Panc1 (cell line): Measurements from ENCODE around the gene WNK2. TPM values are rescaled to one million over a fixed set of nuclear protein-coding genes. Genes with fewer than 3 reads are reported as not detected.

Experiments
- ATAC-seq: fragments of 200-7000 bp; cut with Tn5 transposase; 2 replicates; pipeline ENCODE4 v1.9.1; 2020; ENCODE audit warnings: mild to moderate bottlenecking, moderate library complexity
- BruUV-seq: library from RNA; stranded (reverse); fragments of 400-500 nt; replicated peaks from 2 replicates; lab custom pipeline; 2021; lab: Mats Ljungman, UMichigan
- CTCF ChIA-PET: fragments of 300-600 bp; sonication (Branson Sonifier 250); formaldehyde crosslinking; loops from one replicate; lab custom pipeline; 2022; ENCODE audit warnings: antibody characterized with exemption; lab: Charles Lee
- POLR2A ChIA-PET: fragments of 300-600 bp; sonication (Branson Sonifier 250); formaldehyde crosslinking; loops from one replicate; lab custom pipeline; 2022; ENCODE audit warnings: antibody characterized with exemption; lab: Charles Lee
- DNase-seq: peaks from one replicate; pipeline ENCODE4 v3.0.0-alpha.2; 2010; ENCODE audit warnings: low read depth, low spot score
- H3K27ac ChIP-seq: 2 replicates; pipeline ENCODE4 v1.5.1; 2011; ENCODE audit warnings: mild to moderate bottlenecking, low read length, inconsistent platforms
- H3K27me3 ChIP-seq: fragments of 200-500 bp; sonication (Bioruptor generic); 2 replicates; pipeline ENCODE4 v1.6.0; 2014; ENCODE audit warnings: low read length, inconsistent platforms; ENCODE audit not compliant: control insufficient read depth, insufficient read depth
- H3K36me3 ChIP-seq: fragments of 200-500 bp; sonication (Bioruptor generic); 2 replicates; pipeline ENCODE4 v1.5.1; 2014; ENCODE audit warnings: inconsistent platforms, mild to moderate bottlenecking, low read length, moderate library complexity; ENCODE audit not compliant: control insufficient read depth, insufficient read depth
- H3K4me1 ChIP-seq: 2 replicates; pipeline ENCODE4 v1.5.1; 2011; ENCODE audit warnings: inconsistent platforms, mild to moderate bottlenecking, low read length, moderate library complexity; ENCODE audit not compliant: control insufficient read depth, insufficient read depth
- H3K4me3 ChIP-seq, 2 experiments: 2 replicates each; pipeline ENCODE4 v1.5.1; 2011 to 2012; ENCODE audit warnings: low read depth in 2 of 2, low read length in 2 of 2, mild to moderate bottlenecking in 2 of 2, inconsistent platforms in 1 of 2, moderate library complexity in 1 of 2
- H3K9me3 ChIP-seq: fragments of 200-500 bp; sonication (Bioruptor generic); 2 replicates; pipeline ENCODE4 v1.5.1; 2014; ENCODE audit warnings: low read depth, mild to moderate bottlenecking, inconsistent platforms, low read length, moderate library complexity; ENCODE audit not compliant: control insufficient read depth, insufficient read depth
- POLR2AphosphoS5 ChIP-seq: IDR thresholded peaks from 2 replicates; pipeline ENCODE4 v1.6.1; 2012; ENCODE audit warnings: mild to moderate bottlenecking, low read depth, low read length, moderate library complexity
- REST ChIP-seq, 2 experiments: IDR thresholded peaks; 2 replicates each; pipeline ENCODE4 v1.6.1; 2011 to 2012; ENCODE audit warnings: low read depth in 2 of 2, control low read depth in 1 of 2, low read length in 1 of 2, mild to moderate bottlenecking in 1 of 2, moderate library complexity in 1 of 2; ENCODE audit not compliant: insufficient read depth in 1 of 2
- SIN3A ChIP-seq: IDR thresholded peaks from 2 replicates; pipeline ENCODE4 v1.6.1; 2012; ENCODE audit warnings: low read depth, mild to moderate bottlenecking, low read length, moderate library complexity, borderline replicate concordance; ENCODE audit not compliant: insufficient read depth
- TCF7L2 ChIP-seq: IDR thresholded peaks from 2 replicates; pipeline ENCODE4 v1.6.1; 2011; ENCODE audit warnings: mild to moderate bottlenecking, low read depth, low read length, inconsistent platforms
- in situ Hi-C: cut with HindIII; loops from 2 replicates; pipeline ENCODE4 v1.10.0; 2016; ENCODE audit warnings: low sequenced_read_pairs, low pct_unique_long_range_greater_than_20kb
- intact Hi-C: fragments of 100-400 bp; cut with micrococcal nuclease; formaldehyde crosslinking; loops from one replicate; pipeline ENCODE4 v1.10.0; 2022; ENCODE audit not compliant: unreplicated experiment
- total RNA-seq: library from RNA; stranded (reverse); gene quantifications from one replicate; pipeline ENCODE4 v1.2.1, GENCODE V29; 2021; ENCODE audit not compliant: unreplicated experiment
- TF ChIP-seq, protein P1 (sequence below): fragments of 450-650 bp; IDR thresholded peaks from 2 replicates; pipeline ENCODE4 v1.5.1; 2017; ENCODE audit warnings: mild to moderate bottlenecking

The WNK2 gene
- total RNA-seq, 1 experiment from 2014 or later: 13.7 TPM

DNA sequence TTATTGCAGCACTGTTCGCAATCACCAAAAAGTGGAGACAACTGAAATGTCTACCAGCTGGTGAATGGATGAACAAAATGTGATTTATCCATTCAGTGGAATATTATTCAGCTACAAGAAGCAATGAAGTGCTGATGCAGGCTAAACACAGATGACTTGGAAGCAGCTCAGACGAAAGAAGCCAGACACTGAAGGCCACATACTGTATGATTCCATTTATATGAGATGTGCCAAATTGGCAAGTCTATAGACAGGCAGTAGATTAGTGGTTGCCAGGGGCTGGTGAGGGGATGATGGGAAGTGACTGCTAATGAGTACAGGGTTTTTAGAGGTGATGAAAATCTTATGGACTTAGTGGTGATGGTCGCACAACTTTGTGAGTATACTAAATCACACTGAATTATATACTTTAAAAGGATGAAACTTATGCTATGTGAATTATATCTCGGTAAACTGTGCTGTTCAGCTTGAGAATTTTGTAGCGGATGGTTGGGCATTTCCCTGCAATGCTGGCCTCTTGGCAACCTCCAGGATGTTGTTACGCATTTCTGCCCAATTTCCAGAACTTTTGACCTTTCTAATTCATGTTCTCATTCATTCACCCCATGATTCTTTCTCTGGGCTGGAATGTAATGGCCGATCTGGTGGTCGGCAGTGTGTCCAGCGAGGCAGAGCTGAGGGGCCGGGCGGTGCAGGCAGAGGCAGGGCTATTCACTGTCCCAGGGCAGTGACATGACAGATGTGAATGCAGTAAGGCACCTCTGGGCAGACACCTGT, 22.0 kb upstream of the WNK2 start:
- intact Hi-C loops: loop anchor here (2.0 to 10.0 kb wide), 2 partner anchors 143 to 403 kb away; no protein-coding TSS in a partner anchor
- ATAC-seq (no peak), DNase-seq (no peak)
- Histone ChIP-seq H3K4me3 (no peak overlapping the region), H3K9me3 (no peaks in the 10 kb centered on the region), H3K27ac (no peak overlapping the region), H3K27me3 (no peaks in the 10 kb centered on the region), H3K4me1 (no peaks in the 10 kb centered on the region), H3K36me3 (no peaks in the 10 kb centered on the region)
- CTCF ChIA-PET: no interaction called here
- in situ Hi-C loops: no loop called here
- TF ChIP-seq, protein P1, sequence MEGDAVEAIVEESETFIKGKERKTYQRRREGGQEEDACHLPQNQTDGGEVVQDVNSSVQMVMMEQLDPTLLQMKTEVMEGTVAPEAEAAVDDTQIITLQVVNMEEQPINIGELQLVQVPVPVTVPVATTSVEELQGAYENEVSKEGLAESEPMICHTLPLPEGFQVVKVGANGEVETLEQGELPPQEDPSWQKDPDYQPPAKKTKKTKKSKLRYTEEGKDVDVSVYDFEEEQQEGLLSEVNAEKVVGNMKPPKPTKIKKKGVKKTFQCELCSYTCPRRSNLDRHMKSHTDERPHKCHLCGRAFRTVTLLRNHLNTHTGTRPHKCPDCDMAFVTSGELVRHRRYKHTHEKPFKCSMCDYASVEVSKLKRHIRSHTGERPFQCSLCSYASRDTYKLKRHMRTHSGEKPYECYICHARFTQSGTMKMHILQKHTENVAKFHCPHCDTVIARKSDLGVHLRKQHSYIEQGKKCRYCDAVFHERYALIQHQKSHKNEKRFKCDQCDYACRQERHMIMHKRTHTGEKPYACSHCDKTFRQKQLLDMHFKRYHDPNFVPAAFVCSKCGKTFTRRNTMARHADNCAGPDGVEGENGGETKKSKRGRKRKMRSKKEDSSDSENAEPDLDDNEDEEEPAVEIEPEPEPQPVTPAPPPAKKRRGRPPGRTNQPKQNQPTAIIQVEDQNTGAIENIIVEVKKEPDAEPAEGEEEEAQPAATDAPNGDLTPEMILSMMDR: no peak
- TF ChIP-seq SIN3A: no peak
- TF ChIP-seq TCF7L2: no peak
- TF ChIP-seq POLR2AphosphoS5: no peak
- TF ChIP-seq REST (IDR thresholded peaks at IDR 0.05; ENCODE audit: insufficient read depth in 1 of 2, low read depth in 2 of 2, low read length in 1 of 2): no peak
- POLR2A ChIA-PET: no interaction called here
- no TSS peak for BruUV-seq

GRCh38 chr9:93164085-93164484, 19.9 kb upstream of the WNK2 start:
- Histone ChIP-seq H3K4me3 (no peak overlapping the region), H3K27ac (no peak overlapping the region), H3K36me3 (no peaks in the 10 kb centered on the region), H3K27me3 (no peaks in the 10 kb centered on the region), H3K4me1 (no peaks in the 10 kb centered on the region), H3K9me3 (no peaks in the 10 kb centered on the region)
- ChIA-PET CTCF (no interaction called here), POLR2A (no interaction called here)
- intact Hi-C loops (loop anchor here (10.0 kb wide), 1 partner anchor 401 kb away; no protein-coding TSS in a partner anchor), in situ Hi-C loops (no loop called here)
- DNase-seq (no peak), ATAC-seq (no peak)
- TF ChIP-seq SIN3A: no peak
- TF ChIP-seq, protein P1: no peak
- no peak for TF ChIP-seq REST (IDR thresholded peaks at IDR 0.05; ENCODE audit: insufficient read depth in 1 of 2, low read depth in 2 of 2, low read length in 1 of 2)
- TF ChIP-seq TCF7L2: no peak
- TF ChIP-seq POLR2AphosphoS5: no peak
- BruUV-seq: no TSS peak
